ENCODE results near the gene OR1A1. TPM values are rescaled to one million over a fixed set of nuclear protein-coding genes. Genes with fewer than 3 reads are reported as not detected.
"Not testable (repeated sequence)": the region's sequence is repeated elsewhere in the genome, so short reads cannot be mapped to it uniquely, and the experiment has no call there.

OR1A1 gene
- total and polyA plus RNA-seq, 12 donors: not detected

- no peak for DNase-seq
- 80 to 88% methylated on average over 6 of the region's 6 CpGs for WGBS, 2 donors
- H3K9me3 ChIP-seq: peaks cover 0 to 13% (median 0%) of the 10 kb centered on the region in 11 donors
- H3K4me1 ChIP-seq: no peaks in the 10 kb centered on the region
- no peak for TF ChIP-seq CTCF (IDR thresholded peaks at IDR 0.05)
- H3K4me3 ChIP-seq: no peak overlapping the region
- no peaks in the 10 kb centered on the region for H3K36me3 ChIP-seq
- no peak for ATAC-seq
- intact Hi-C loops (cut with DNase I): no loop called here
- no peak overlapping the region for H3K27ac ChIP-seq
- no peaks in the 10 kb centered on the region for H3K27me3 ChIP-seq
Observed at GRCh38 chr17:3208484-3208883, 1.0 kb downstream of the OR1A1 start.

GRCh38 chr17:3213001-3213400, 5.5 kb downstream of the OR1A1 start:
- 78 to 83% methylated on average over 3 of the region's 3 CpGs for WGBS, 2 donors
- intact Hi-C loops (cut with DNase I): no loop called here
- no peak for TF ChIP-seq CTCF (IDR thresholded peaks at IDR 0.05)

GRCh38 chr17:3213587-3213986, 6.1 kb downstream of the OR1A1 start:
- H3K9me3 ChIP-seq: peaks cover 0 to 24% (median 0%) of the 10 kb centered on the region in 11 donors
- 58 to 59% methylated on average over 6 of the region's 6 CpGs for WGBS, 2 donors
- peaks cover 0 to 12% (median 0%) of the 10 kb centered on the region in 7 donors for H3K27me3 ChIP-seq
- H3K4me3 ChIP-seq: no peak overlapping the region
- intact Hi-C loops (cut with DNase I): no loop called here
- no peak overlapping the region for H3K27ac ChIP-seq
- H3K4me1 ChIP-seq: no peaks in the 10 kb centered on the region
- DNase-seq: no peak
- no peak for TF ChIP-seq CTCF (IDR thresholded peaks at IDR 0.05)
- no peak for ATAC-seq
- H3K36me3 ChIP-seq: no peaks in the 10 kb centered on the region

More at GRCh38 chr17:3213001-3213400, 5.5 kb downstream of the OR1A1 start:
- no peaks in the 10 kb centered on the region for H3K4me1 ChIP-seq
- DNase-seq: no peak
- no peak overlapping the region for H3K4me3 ChIP-seq
- H3K9me3 ChIP-seq: peaks cover 0 to 18% (median 0%) of the 10 kb centered on the region in 11 donors
- no peak for ATAC-seq
- H3K27me3 ChIP-seq: peaks cover 0 to 12% (median 0%) of the 10 kb centered on the region in 7 donors
- H3K27ac ChIP-seq: no peak overlapping the region
- H3K36me3 ChIP-seq: no peaks in the 10 kb centered on the region

- DNase-seq; H3K27me3 ChIP-seq; H3K4me3 ChIP-seq; intact Hi-C loops (cut with DNase I); H3K27ac ChIP-seq; ATAC-seq; H3K4me1 ChIP-seq; H3K36me3 ChIP-seq: not testable (repeated sequence)
- 62 to 65% methylated on average over 3 of the region's 3 CpGs for WGBS, 2 donors
- H3K9me3 ChIP-seq: peaks cover 0 to 24% (median 0%) of the 10 kb centered on the region in 11 donors
Observed at GRCh38 chr17:3219978-3220377, 12.5 kb downstream of the OR1A1 start.

- H3K27me3 ChIP-seq: peaks cover 0 to 4% (median 0%) of the 10 kb centered on the region in 7 donors
- TF ChIP-seq CTCF (IDR thresholded peaks at IDR 0.05): no peak
- ATAC-seq (no peak), DNase-seq (no peak)
- intact Hi-C loops (cut with DNase I): no loop called here
- peaks cover 0 to 17% (median 0%) of the 10 kb centered on the region in 11 donors for H3K9me3 ChIP-seq
- H3K4me1 ChIP-seq: no peaks in the 10 kb centered on the region
- WGBS, 2 donors: 82 to 85% methylated on average over 2 of the region's 2 CpGs
- H3K27ac ChIP-seq: no peak overlapping the region
- H3K4me3 ChIP-seq: no peak overlapping the region
- no peaks in the 10 kb centered on the region for H3K36me3 ChIP-seq
Observed at GRCh38 chr17:3221850-3222249, 14.4 kb downstream of the OR1A1 start.
